AG04449 (cell line): ENCODE measurements around the gene FAM168A.

Experiments
- CTCF ChIA-PET: fragments of 350-600 bp; formaldehyde crosslinking; extraction: SDS; loops from one replicate; lab custom pipeline; 2021; ENCODE audit warnings: antibody characterized with exemption; lab: Yijun Ruan, JAX
- POLR2A ChIA-PET: fragments of 400-600, 350-600 bp; formaldehyde crosslinking; extraction: SDS; loops from one replicate; lab custom pipeline; 2020; ENCODE audit warnings: antibody characterized with exemption, inconsistent platforms; lab: Yijun Ruan, JAX
- DNase-seq: peaks from one replicate; pipeline ENCODE4 v3.0.0-alpha.2; 2010; ENCODE audit warnings: low read depth, low spot score
- H3K4me3 ChIP-seq: 2 replicates; pipeline ENCODE4 v1.5.1; 2011; ENCODE audit warnings: low read depth, mild to moderate bottlenecking, control low read depth, low read length
- TF ChIP-seq, protein P1 (sequence below): IDR thresholded peaks from one replicate; pipeline ENCODE4 v1.5.1; 2011; ENCODE audit warnings: mild to moderate bottlenecking, moderate library complexity, low read length, control low read depth, inconsistent platforms; ENCODE audit not compliant: insufficient read depth; ENCODE audit errors: missing control alignments

The FAM168A gene

DNA sequence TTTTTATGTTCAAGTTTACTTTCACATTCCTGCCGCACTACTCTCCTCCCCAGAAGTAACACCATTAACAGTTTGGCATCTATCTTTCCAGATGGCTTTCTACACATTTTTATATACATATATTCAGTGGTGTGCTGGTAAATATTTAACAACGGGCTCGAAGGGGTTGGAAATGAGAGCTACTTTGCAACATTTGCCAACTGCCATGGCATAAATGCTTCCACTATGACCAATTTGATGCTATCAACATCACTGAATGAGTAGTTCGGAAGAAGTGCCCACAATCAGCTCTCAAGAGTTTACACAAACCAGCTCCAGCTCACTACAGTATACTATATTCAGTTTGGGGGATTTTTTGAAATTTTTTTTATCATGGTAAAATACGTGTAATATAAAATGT lies 166.5 kb downstream of the FAM168A start:
- CTCF ChIA-PET: interaction anchor here (0.9 to 1.7 kb wide), 2 partner anchors 18 to 48 kb away, joined by 3 to 5 read pairs; no protein-coding TSS in a partner anchor
- POLR2A ChIA-PET: interaction anchor here (0.6 kb wide), 1 partner anchor 7 kb away, joined by 3 read pairs; no protein-coding TSS in a partner anchor
- H3K4me3 ChIP-seq: no peak overlapping the region
- DNase-seq: no peak
- TF ChIP-seq, protein P1, sequence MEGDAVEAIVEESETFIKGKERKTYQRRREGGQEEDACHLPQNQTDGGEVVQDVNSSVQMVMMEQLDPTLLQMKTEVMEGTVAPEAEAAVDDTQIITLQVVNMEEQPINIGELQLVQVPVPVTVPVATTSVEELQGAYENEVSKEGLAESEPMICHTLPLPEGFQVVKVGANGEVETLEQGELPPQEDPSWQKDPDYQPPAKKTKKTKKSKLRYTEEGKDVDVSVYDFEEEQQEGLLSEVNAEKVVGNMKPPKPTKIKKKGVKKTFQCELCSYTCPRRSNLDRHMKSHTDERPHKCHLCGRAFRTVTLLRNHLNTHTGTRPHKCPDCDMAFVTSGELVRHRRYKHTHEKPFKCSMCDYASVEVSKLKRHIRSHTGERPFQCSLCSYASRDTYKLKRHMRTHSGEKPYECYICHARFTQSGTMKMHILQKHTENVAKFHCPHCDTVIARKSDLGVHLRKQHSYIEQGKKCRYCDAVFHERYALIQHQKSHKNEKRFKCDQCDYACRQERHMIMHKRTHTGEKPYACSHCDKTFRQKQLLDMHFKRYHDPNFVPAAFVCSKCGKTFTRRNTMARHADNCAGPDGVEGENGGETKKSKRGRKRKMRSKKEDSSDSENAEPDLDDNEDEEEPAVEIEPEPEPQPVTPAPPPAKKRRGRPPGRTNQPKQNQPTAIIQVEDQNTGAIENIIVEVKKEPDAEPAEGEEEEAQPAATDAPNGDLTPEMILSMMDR: no peak

DNA sequence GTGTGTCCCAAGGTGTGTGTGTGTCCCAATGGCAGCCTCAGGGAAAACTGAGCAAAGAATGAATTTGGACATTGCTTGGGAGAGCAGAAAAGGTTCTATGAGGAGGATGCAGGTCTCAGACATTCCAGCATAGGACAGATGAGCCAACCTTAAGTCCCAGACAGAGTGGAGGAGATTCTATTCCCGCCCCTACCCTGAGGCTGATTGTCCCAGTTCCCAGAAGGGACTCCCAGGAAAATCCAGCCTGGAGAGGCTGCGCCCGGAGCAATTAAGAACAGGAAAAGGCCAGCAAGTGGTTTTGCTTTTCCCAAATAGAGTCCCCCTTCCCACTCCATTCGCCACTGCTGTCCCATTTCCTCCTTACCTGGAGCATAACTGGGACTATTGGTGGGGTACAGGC lies 167.6 kb downstream of the FAM168A start:
- ChIA-PET POLR2A (no interaction called here), CTCF (interaction anchor here (0.7 to 2.6 kb wide), 3 partner anchors 27 to 231 kb away, joined by 3 to 14 read pairs (median 5); no protein-coding TSS in a partner anchor)

DNA sequence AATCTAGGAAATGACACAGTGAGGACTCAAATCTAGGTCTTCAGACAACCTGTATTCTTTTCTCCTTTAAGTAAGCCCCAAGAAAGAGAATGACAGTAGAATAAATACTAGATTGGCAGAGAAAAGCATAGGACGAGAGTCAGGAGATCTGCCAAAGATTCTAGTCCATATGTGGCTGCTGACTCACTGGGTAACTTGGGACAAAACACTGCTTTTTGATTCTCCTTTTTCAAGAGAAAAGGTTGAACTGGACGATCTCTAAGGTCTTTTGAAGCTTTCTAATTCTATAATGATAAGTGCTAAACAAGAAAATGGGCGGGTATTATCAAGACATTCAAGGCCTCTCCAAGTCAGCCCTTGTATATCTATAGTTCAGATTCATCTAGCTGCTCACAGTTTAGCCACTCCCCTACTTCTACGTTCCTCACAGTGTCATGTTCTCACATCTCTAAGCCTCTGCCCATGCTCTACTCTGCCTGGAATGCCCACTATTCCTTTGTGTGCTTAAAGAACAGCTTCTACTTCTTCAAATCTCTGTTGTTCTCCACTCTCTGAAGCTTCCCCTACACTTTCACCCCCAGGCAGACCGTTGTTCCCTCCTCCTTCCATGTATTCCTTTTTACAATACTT lies 168.7 kb downstream of the FAM168A start:
- TF ChIP-seq, protein P1: no peak
- POLR2A ChIA-PET: interaction anchor here (1.9 kb wide), 1 partner anchor 14 kb away, joined by 9 read pairs; no protein-coding TSS in a partner anchor
- H3K4me3 ChIP-seq: no peak overlapping the region
- no peak for DNase-seq
- CTCF ChIA-PET: interaction anchor here (0.6 to 2.6 kb wide), 8 partner anchors 9 to 232 kb away, joined by 3 to 14 read pairs (median 3); no protein-coding TSS in a partner anchor

More for the DNA sequence above, 167.6 kb downstream of the FAM168A start:
- no peak overlapping the region for H3K4me3 ChIP-seq
- DNase-seq: no peak
- TF ChIP-seq, protein P1: no peak

DNA sequence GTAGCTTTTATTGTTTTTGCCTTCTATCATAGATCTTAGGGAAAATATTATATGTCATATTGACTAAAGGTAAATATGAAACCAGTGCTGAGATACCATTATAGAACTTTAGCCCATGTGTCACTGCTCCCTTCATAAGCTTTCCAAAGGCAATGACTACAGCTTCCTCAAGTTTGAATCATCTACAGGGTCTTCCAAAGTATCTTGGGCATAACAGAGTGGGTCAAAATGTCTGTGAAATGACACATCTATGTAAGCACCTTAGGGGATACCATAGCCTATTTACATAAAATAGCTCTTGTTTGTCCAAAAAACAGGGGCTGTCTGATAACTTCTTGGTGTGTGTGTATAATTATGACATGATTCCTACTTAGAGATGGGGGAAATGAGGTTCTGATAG lies 169.2 kb downstream of the FAM168A start:
- ChIA-PET POLR2A (interaction anchor here (1.9 kb wide), 1 partner anchor 14 kb away, joined by 9 read pairs; no protein-coding TSS in a partner anchor), CTCF (interaction anchor here (0.7 to 2.6 kb wide), 7 partner anchors 10 to 233 kb away, joined by 3 to 14 read pairs (median 3); no protein-coding TSS in a partner anchor)
- no peak overlapping the region for H3K4me3 ChIP-seq
- TF ChIP-seq, protein P1: no peak
- DNase-seq: no peak

DNA sequence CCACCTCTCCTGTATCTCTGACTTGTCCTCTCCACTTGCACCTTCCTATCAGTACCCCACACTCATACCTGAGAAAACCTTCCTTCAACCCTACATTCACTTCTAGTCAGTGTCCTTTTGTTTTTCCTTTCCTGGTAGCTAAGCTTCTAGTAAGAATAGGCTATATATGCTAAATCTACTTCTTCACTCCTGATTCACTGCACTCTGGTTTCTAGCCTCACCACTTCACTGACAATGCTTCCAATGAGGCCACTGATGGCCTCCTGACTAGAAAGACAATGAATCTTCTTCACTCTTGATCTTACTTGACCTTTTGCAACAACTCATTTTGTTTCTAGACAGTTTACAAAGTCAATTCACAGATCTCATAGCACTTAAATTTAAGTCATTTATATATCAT lies 169.7 kb downstream of the FAM168A start:
- CTCF ChIA-PET: interaction anchor here (0.9 to 2.6 kb wide), 5 partner anchors 10 to 233 kb away, joined by 3 to 14 read pairs (median 3); no protein-coding TSS in a partner anchor
- POLR2A ChIA-PET: interaction anchor here (1.9 kb wide), 1 partner anchor 13 kb away, joined by 9 read pairs; no protein-coding TSS in a partner anchor
- no peak for DNase-seq
- H3K4me3 ChIP-seq: no peak overlapping the region
- TF ChIP-seq, protein P1: no peak
